Midbrain (tissue), 1 donor: ENCODE results near the gene MYH6.

Experiments
- DNase-seq: peaks from one replicate; lab custom pipeline; 2025; lab: John Stamatoyannopoulos, UW

MYH6 gene

DNA sequence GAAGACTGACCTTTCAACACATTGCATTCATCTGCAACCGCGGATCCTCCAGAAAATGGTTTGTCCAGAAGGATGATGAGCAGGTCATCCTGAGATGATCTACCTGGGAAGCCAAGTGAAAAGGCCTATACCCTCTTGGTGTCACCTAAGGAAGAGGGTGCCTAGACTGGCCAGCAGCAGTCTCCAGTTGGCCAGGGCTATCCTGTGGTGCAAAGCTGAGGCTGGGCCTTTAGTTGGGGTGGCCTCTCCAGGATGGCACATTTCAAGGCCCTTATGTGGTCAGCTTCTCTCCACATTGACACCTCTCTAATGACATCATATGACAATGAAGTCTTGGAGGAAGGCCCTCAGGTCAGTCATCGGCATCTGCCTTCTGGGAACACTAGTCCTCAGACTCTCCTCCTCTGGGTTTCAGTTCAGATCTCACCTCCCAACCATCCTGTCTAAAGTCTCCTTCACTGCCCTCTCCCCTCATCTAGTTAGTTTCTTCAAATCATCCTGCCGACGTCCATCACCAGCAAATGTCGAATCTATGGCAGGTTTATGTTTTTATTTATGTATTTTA lies 52.1 kb downstream of the MYH6 start:
- DNase-seq = no peak

DNA sequence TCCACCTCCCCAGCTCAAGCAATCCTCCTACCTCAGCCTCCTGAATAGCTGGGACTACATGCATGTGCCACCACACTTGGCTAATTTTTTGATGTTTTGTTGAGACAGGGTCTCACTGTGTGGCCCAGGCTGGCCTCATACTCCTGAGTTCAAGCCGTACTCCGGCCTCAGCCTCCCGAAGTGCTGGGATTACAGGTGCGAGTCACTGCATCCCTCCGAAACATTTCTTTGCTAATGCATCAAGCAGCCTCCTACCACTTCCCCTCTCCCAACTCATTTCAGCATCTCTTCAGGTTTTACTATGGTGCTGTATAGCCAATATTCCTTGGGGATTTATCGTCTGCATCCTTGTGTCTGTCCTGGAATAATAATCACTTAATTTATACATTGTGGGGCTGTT lies 53.1 kb downstream of the MYH6 start:
- DNase-seq = no peak

DNA sequence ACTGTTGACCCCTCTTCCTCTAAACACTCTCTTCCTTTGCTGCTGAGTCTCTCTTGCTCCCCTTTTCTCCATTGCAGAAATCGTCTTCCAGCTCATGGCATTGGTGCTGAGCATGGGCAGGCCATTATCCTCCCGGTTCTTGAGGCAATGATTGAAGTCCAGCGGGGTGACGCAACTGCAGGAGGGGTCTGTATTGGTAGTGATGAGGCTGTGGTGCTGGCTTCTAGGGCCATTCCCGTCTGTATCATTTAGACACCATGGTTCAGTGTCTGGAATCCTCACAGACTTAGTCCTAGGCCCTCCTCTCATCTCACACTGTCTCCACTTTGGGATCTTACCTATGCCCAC lies 54.7 kb downstream of the MYH6 start:
- no peak for DNase-seq

DNA sequence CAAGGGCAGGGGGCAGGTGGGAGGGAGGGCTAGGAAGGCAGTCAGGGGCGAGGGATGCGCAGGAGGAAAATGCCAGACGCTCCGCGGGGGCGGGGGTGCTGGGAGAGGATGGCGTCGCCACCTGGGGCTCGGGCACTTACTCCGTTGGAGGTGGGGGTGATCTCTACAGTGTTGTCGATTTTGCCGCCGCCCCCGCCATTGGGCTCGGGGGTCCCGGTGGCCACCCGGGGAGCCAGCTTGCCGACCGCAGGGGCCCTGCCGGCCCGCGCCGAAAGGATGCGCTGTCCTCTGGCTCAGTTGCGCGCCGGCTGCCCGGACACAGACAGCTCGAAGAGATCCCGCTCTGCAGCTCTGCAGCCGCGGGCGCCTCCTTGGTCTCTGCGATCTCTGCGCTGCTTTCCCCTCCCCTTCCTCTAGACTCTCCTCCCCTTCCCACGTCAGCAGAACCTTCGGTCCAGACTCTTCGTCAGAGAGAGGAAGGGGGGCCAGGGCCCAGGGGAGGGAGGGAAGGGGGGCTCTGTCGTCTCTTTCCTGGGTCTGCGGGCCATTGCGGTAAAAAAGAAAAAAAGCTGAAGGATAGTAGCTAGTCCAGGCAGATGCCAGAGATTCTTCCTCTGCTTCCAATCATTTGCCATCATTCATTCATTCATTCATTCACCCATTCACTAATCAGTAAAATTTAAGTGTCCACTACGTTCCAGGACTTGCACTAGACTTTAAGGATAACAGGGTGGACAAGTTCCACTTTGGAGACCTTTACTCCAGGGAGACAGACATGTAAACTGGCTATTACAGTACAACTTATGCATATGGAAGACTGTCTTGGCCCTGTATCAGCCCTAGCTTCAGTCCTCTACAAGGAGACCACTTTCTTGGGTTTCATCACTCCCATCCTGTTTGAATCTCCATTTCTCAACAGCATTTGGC lies 55.3 kb downstream of the MYH6 start, which contains the start of gene SLC22A17:
Gene SLC22A17, minus strand, starts transcription at position 382 of the 927 bp plus-strand sequence.
- DNase-seq = peak; percentile 92

DNA sequence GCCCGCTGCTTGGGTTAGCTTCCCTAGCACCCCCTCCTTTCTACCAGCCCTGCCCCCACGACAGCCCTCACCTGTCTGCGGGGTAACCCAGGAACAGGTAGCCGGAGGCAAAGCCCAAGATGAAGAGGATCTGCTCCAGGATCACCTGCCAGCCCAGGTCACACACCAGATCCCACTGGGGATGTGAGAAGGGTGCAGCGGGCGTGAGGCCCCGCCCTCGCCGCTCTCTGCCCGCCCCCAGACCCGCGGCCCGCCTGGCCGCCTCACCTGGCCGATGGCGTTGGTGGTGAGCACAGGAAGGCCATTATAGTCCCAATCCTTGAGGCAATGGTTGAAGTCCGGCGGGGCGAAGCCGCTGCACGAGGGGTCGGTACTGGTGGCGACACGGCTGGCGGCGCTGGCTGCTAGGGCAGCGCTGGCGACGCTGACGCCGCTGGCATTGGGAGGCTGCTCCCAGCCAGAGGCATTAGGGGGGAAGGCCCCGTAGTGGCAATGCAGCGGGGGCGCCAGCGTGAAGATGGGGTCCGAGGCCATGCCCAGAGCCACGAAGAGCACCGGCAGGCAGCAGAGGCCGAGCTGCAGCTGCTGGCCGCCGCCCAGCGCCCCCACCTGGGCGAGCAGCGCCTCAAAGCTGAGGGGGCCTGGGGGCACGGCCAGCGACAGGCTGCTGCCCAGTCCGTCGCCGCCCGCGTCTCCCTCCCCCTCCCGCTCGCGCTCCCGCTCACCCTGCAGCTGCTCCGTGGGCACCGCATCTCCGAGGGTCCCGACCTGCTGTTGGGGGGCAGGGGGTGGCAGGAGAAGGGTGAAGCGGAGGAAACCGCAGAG lies 56.2 kb downstream of the MYH6 start:
- peak; percentile 38 for DNase-seq

DNA sequence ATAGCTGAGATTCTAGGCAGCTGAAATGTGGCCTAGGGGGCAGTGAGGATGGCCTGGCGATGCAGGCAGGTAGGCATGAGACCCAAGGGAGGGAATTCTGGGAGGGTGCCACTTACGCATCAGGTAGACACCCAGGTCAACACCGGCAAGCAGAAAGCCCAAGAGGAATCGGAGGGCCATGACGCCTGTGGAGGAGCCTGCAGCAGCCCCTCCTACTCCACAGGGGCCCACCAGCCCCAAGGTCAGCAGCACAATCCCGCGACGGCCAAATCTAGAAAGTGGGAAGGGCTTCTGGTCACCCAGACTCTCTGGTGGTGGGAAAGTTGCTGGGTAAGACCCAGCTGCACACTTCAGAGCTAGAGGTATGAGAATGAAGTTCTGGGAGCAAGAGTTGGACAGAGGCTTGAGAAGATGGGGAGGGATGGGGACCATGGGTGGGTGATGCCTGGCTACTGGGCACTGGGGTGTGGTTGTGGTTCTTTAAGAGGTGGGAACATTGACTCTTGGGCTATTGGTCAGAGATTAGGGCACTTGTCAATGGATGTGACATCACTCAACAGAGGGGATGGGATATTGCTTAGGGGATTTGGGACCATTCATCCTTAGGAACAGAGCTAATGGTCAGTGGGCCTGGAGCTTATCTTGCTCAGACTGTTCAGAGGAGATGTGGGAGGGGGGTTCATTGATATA lies 58.8 kb downstream of the MYH6 start:
- no peak for DNase-seq

DNA sequence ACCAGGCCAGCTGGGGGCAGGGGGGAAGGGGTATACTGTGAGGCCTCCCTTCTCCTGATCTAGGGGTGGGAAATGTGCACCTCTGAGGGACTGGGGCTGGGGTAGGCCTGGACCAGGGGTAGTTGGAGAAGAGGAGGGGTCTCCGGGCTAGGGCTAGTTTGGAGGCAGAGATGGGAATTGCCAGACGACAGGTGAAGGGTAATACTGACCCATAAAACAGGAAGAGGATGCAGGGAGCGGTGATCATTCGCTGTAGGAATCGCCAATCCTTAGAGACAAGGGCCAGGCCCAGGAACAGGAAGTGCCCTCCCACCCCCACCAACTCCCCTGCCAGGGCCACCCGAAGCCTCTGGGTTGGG lies 59.8 kb downstream of the MYH6 start:
- no peak for DNase-seq

DNA sequence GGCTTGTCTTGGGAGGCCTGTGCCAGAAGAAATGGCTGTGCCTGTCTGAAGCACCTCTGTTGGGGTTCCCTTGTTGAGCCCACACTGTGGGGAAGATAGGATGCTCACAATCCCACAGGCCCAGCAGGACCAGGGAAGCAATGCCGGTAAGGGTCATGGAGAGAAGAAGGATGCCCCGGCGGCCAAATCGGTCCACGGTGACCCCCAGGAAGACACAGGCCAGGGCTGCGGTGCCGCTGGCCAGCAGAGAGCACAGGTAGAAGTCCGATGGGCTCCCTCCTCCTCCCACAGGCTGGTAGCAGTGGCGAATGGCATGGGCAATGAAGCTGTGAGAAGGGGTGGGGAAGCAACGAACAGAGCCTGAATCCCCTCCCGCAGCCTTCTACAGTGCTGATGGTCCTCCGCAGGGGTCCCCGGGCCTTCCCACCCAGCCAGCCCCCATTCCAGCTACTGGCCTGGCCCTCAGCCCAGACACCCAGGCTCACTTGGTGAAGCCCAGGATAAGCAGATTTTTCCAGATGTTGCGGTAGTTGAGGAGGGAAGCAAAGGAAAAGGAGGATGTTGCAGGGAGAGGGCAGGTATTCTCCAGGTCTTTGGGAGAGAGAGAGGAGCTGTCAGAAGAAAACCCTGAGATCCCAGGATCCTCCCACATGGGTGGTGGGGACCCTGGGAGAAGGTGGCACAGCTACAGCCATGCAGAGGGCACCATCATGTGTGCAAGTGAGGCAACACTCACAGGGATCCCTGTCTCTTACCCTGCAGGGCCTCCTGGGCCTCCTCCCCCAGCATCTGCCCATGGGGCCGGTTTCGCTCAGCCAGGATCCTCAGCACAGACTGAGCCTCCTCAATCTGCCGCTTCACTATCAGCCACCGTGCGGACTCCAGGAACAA lies 60.4 kb downstream of the MYH6 start:
- DNase-seq = no peak

DNA sequence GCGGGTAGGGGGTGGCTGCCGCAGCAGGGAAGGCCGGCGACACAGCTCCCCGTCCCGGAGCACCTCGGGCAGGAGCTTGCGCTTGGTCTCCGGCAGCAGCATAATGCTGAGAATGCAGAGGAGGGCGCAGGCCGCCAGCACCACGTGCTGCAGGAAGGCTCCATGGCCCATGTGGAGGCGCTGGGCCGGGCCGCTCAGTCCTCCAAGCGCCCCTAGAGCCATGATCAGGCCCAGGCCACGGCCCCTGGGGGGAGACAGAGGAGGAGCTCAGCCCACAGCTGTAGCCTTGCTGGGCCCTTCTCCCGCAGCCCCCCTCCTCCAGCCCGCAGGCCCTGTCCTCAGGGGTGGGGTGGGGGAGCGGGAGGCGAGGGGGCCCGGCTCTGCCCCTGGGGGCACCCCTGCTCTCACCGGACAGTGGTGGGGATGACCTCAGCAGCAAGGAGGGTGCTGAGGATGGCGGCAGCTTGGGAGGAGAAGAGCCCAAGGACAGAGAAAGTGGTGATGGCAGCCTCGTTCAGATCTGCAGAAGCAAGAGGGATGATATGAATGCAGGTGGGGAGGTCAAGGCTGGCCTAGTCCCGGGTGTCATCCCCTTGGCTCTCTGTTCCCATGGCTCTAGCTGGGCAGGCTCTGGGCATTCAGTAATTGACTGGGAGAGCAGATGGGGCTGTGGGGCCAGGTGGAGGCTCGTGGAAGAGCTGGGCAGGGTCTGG lies 61.2 kb downstream of the MYH6 start:
- DNase-seq = no peak

DNA sequence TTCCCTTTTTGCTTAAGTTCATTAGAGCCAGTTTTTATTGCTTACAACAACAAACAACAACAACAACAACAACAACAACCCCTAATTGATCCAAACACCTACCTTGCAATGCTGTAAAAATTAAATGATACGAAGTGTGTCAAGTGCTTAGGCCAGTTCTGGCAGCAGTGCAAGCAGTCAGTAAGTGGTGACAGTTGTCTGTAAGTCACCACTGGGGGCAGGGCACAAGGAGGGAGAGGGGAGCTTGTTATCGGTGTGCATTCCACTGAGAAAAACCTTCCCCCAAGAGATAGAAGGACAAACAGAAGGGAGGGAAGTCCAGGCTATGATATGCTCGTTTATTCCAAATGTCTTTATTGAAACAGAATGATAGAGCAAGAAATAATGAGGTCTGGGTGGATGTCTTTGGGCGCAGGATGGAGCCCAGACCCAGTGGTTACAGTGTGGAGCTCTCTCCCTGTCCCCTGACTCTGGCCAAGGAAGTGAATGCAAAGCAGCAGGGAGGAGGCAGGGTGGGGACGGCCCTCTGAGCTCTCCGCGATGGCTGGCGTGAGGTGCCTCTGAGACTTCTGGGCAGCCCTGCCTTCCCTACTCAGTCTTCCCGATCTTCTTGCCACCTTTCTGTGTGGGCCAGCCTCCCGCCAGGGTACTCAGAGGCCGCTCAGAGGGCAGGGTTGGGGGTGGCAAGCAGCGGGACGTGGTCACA lies 61.9 kb downstream of the MYH6 start:
- DNase-seq = no peak

DNA sequence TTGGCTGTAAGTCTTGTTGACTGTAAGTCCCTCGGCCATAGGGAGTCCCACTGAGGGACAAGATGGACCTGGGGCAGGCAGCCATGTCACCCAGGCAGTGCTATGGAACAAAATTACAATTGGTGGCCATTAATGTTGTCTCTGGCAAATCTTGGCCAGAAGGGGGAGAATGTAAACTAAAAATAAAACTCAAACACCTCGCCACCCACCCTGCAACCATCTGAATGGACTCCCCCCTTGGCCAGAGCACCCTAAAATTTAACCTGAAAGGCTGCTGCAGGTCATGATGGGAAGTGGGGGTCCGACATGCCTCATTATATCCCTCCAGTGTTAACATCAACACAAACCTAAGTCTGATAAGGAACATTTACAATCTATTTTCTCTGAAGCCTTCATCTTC lies 63.6 kb downstream of the MYH6 start:
- no peak for DNase-seq

DNA sequence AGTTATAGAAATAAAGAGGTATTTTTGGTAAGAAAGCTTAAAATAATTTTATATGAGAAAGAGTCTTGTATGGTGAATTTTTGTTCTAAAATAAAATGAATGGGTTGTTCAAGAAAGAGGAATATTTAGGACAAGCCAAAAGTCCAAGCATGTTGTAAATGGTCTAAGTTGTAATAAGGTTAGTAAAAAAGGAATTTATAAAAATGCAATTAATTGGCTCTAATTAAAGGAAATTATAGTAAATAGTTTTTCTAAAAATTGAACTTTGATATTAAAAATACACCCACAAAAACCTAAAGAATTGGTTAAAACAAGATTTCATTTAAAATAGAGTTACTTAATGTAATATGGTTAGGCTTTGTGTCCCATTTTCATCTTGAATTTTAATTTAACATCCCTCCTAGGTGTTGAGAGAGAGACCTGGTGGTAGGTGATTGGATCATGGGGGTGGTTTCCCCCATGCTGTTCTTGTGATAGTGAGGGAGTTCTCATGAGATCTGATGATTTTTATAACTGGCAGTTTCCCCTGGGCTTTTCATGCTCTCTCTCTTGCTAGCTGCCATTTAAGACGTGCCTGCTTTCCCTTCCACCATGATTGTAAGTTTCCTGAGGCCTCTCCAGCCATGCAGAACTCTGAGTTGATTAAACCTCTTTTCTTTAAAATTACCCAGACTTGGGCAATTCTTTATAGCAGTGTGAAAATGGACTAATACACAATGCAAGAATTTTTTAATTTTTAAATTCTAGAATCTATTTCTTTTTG lies 68.4 kb downstream of the MYH6 start:
- no peak for DNase-seq

DNA sequence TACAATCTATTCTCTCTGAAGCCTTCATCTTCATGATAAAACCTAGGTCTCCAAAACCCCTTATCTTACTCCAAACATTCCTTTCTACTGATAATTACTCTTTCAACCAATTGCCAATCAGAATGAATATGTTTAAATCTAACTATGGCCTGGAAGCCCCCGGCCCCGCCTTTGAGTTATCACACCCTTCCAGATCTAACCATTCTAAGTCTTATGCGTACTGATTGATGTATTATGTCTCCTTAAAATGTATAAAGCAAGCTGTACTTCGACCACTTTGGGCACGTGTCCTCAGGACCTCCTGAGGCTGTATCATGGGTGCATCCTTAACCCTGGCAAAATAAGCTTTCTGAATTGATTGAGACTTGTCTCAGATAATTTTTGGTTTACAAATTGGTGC lies 72.5 kb downstream of the MYH6 start:
- no peak for DNase-seq
